Bronchial epithelial cell (primary cell): Measurements from ENCODE around the gene TDRD15. TPM values are rescaled to one million over a fixed set of nuclear protein-coding genes. Genes with fewer than 3 reads are reported as not detected.

Experiments
- DNase-seq: peaks from one replicate; pipeline ENCODE4 v3.0.0-alpha.2; 2010; ENCODE audit warnings: low read depth
- FAIRE-seq: peaks from 2 replicates; lab custom pipeline; 2011; peaks lifted over from hg19 to GRCh38; lab: Jason Lieb, UNC
- H3K27me3 ChIP-seq: 2 replicates; pipeline ENCODE4 v1.5.1; 2011; ENCODE audit warnings: low read length; ENCODE audit not compliant: control insufficient read depth, insufficient read depth
- H3K36me3 ChIP-seq: 2 replicates; pipeline ENCODE4 v1.5.1; 2011; ENCODE audit warnings: low read length; ENCODE audit not compliant: control insufficient read depth, insufficient read depth
- H3K4me3 ChIP-seq: 2 replicates; pipeline ENCODE4 v1.5.1; 2011; ENCODE audit warnings: mild to moderate bottlenecking, low read depth, low read length, control low read depth
- total RNA-seq: library from RNA; depleted of rRNA; stranded (reverse); fragments of >200 nt; gene quantifications from 2 replicates; pipeline ENCODE4 v1.2.1, GENCODE V29; 2014
- TF ChIP-seq, protein P1 (sequence below): IDR thresholded peaks from 2 replicates; pipeline ENCODE4 v1.5.1; 2011; ENCODE audit warnings: mild to moderate bottlenecking, moderate library complexity, low read length, control low read depth, inconsistent platforms; ENCODE audit not compliant: insufficient read depth, severe bottlenecking

TDRD15 gene
- total RNA-seq, 1 donor from 2014 or later, result not detected

GRCh38 chr2:21175895-21176646 is 52.3 kb downstream of the TDRD15 start:
- no peak for FAIRE-seq
- H3K4me3 ChIP-seq, result no peak overlapping the region
- TF ChIP-seq, protein P1, sequence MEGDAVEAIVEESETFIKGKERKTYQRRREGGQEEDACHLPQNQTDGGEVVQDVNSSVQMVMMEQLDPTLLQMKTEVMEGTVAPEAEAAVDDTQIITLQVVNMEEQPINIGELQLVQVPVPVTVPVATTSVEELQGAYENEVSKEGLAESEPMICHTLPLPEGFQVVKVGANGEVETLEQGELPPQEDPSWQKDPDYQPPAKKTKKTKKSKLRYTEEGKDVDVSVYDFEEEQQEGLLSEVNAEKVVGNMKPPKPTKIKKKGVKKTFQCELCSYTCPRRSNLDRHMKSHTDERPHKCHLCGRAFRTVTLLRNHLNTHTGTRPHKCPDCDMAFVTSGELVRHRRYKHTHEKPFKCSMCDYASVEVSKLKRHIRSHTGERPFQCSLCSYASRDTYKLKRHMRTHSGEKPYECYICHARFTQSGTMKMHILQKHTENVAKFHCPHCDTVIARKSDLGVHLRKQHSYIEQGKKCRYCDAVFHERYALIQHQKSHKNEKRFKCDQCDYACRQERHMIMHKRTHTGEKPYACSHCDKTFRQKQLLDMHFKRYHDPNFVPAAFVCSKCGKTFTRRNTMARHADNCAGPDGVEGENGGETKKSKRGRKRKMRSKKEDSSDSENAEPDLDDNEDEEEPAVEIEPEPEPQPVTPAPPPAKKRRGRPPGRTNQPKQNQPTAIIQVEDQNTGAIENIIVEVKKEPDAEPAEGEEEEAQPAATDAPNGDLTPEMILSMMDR, result no peak
- H3K36me3 ChIP-seq, result no peaks in the 10 kb centered on the region
- H3K27me3 ChIP-seq, result no peaks in the 10 kb centered on the region
- DNase-seq, result peak; percentile 20

DNA sequence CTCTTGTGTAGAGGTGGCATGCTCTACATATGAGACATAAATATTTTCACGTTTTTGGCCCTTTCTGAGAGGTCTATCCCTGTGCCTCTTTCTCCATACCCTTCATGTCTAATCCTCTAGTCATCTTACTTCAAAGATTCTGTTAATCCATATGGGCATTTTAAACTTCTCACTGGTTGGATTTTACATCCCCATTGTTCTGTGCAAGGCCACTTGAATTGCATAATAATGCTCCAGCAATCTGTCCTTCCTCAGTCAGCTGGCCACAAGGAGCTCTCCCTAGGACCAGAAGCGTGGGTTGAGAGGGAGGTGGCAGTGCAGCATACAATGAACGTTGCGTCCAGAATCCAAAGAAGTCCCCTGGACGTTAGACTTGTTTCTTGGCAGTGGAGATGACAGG is 58.2 kb downstream of the TDRD15 start:
- no peaks in the 10 kb centered on the region for H3K36me3 ChIP-seq

GRCh38 chr2:21183306-21183705 is 59.5 kb downstream of the TDRD15 start:
- FAIRE-seq (no peak), DNase-seq (no peak)
- TF ChIP-seq, protein P1, result no peak
- H3K36me3 ChIP-seq, result no peaks in the 10 kb centered on the region
- H3K27me3 ChIP-seq, result no peaks in the 10 kb centered on the region
- H3K4me3 ChIP-seq, result no peak overlapping the region

More for the DNA sequence above, 58.2 kb downstream of the TDRD15 start:
- TF ChIP-seq, protein P1, result no peak
- DNase-seq (no peak), FAIRE-seq (no peak)
- no peak overlapping the region for H3K4me3 ChIP-seq
- no peaks in the 10 kb centered on the region for H3K27me3 ChIP-seq

GRCh38 chr2:21183726-21184125 is 60.0 kb downstream of the TDRD15 start:
- Histone ChIP-seq H3K27me3 (no peaks in the 10 kb centered on the region), H3K4me3 (no peak overlapping the region), H3K36me3 (no peaks in the 10 kb centered on the region)
- TF ChIP-seq, protein P1, result no peak
- no peak for FAIRE-seq
- DNase-seq, result no peak

DNA sequence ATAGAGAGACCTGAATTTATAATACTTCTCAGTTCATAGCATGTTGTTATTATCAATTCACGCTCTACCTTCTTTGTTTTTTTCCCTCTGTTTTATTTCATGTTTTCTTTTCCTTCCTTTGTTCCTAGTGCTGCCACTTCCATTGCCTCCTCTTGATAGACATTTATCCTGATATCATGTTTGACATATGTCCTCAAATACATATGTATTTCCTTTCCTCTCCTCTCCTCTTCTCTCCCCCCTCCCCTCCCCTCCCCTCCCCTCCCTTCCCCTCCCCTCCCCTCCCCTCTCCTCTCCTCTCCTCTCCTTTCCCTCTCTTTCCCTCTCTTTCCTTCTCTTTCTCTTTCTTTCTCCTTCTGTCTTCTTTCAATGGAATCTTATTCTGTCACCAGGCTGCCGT is 67.8 kb downstream of the TDRD15 start:
- TF ChIP-seq, protein P1, result no peak
- DNase-seq (no peak), FAIRE-seq (no peak)
- Histone ChIP-seq H3K4me3 (no peak overlapping the region), H3K27me3 (no peaks in the 10 kb centered on the region), H3K36me3 (no peaks in the 10 kb centered on the region)

Other genes with a start within 250 kb of the TDRD15 start
- gene APOB, start 79.9 kb upstream of the TDRD15 start, total RNA-seq, result under 0.01 TPM in 1 of 2 replicates, not detected in the other